Peyer's patch (tissue), 4 donors: ENCODE data around the gene BAIAP2L2. TPM values are rescaled to one million over a fixed set of nuclear protein-coding genes. Genes with fewer than 3 reads are reported as not detected.

Experiments used
- DNase-seq, 3 donors: peaks; one replicate each; pipeline ENCODE4 v3.0.0-alpha.2; 2017 to 2019
- H3K27ac ChIP-seq, 4 donors: fragments of 200-600 bp; sonication (generic); one replicate each; pipeline ENCODE4 v1.5.1; 2016 to 2019
- H3K27me3 ChIP-seq, 2 donors: fragments of 200-600 bp; sonication (generic); one replicate each; pipeline ENCODE4 v1.5.1; 2019
- H3K36me3 ChIP-seq, 3 donors: fragments of 200-600 bp; sonication (generic); one replicate each; pipeline ENCODE4 v1.5.1; 2016 to 2019
- H3K4me1 ChIP-seq, 4 donors: fragments of 200-600 bp; sonication (generic); one replicate each; pipeline ENCODE4 v1.5.1; 2016 to 2019
- H3K4me3 ChIP-seq, 4 donors: fragments of 200-600 bp; sonication (generic); 1 replicate in 3 of 4; 2 replicates in 1 of 4; pipeline ENCODE4 v1.5.1; 2016 to 2019; ENCODE audit warnings: mild to moderate bottlenecking in 1 of 4
- H3K9me3 ChIP-seq, 4 donors: fragments of 200-600 bp; sonication (generic); one replicate each; pipeline ENCODE4 v1.5.1; 2016 to 2019; ENCODE audit warnings: mild to moderate bottlenecking in 1 of 4
- POLR2A ChIP-seq, 2 donors: fragments of 450-650 bp; IDR thresholded peaks; one replicate each; pipeline ENCODE4 v1.5.1; 2017; ENCODE audit warnings: antibody characterized with exemption in 2 of 2, mild to moderate bottlenecking in 2 of 2, moderate library complexity in 2 of 2
- total RNA-seq, 4 donors: library from RNA; depleted of rRNA; stranded (reverse); fragments of >200 nt; gene quantifications; one replicate each; pipeline ENCODE4 v1.1.0, GENCODE V29; 2016
- TF ChIP-seq, protein P1 (sequence below), 6 experiments: fragments of 450-650 bp in 4 of 6; fragments of 200-600 bp in 2 of 6; sonication (generic) in 1 of 6; IDR thresholded peaks; one replicate each; pipeline ENCODE4 v1.5.1; 2017 to 2019; ENCODE audit warnings: antibody characterized with exemption in 6 of 6, mild to moderate bottlenecking in 3 of 6, moderate library complexity in 1 of 6

Gene BAIAP2L2
- total RNA-seq, 4 donors from 2014 or later = 83.3 to 421 (median 306) TPM

GRCh38 chr22:38051900-38052862, 58.3 kb downstream of the BAIAP2L2 start:
- no peaks in the 10 kb centered on the region for H3K27me3 ChIP-seq
- TF ChIP-seq, protein P1, sequence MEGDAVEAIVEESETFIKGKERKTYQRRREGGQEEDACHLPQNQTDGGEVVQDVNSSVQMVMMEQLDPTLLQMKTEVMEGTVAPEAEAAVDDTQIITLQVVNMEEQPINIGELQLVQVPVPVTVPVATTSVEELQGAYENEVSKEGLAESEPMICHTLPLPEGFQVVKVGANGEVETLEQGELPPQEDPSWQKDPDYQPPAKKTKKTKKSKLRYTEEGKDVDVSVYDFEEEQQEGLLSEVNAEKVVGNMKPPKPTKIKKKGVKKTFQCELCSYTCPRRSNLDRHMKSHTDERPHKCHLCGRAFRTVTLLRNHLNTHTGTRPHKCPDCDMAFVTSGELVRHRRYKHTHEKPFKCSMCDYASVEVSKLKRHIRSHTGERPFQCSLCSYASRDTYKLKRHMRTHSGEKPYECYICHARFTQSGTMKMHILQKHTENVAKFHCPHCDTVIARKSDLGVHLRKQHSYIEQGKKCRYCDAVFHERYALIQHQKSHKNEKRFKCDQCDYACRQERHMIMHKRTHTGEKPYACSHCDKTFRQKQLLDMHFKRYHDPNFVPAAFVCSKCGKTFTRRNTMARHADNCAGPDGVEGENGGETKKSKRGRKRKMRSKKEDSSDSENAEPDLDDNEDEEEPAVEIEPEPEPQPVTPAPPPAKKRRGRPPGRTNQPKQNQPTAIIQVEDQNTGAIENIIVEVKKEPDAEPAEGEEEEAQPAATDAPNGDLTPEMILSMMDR (IDR thresholded peaks at IDR 0.05) = peak; percentile 89 to 95 (median 92)
- TF ChIP-seq POLR2A (IDR thresholded peaks at IDR 0.05) = no peak
- H3K4me1 ChIP-seq = no peaks in the 10 kb centered on the region
- H3K9me3 ChIP-seq = no peaks in the 10 kb centered on the region
- H3K27ac ChIP-seq = no peak overlapping the region
- H3K36me3 ChIP-seq = no peaks in the 10 kb centered on the region
- no peak overlapping the region for H3K4me3 ChIP-seq
- DNase-seq = peak; percentile 80 to 91 (median 83)

GRCh38 chr22:38051261-38051660, 59.2 kb downstream of the BAIAP2L2 start:
- Histone ChIP-seq H3K27ac (no peak overlapping the region), H3K9me3 (no peaks in the 10 kb centered on the region), H3K36me3 (no peaks in the 10 kb centered on the region), H3K4me3 (no peak overlapping the region), H3K4me1 (no peaks in the 10 kb centered on the region), H3K27me3 (no peaks in the 10 kb centered on the region)
- TF ChIP-seq, protein P1 (IDR thresholded peaks at IDR 0.05) = no peak
- TF ChIP-seq POLR2A (IDR thresholded peaks at IDR 0.05) = no peak
- DNase-seq = no peak

DNA sequence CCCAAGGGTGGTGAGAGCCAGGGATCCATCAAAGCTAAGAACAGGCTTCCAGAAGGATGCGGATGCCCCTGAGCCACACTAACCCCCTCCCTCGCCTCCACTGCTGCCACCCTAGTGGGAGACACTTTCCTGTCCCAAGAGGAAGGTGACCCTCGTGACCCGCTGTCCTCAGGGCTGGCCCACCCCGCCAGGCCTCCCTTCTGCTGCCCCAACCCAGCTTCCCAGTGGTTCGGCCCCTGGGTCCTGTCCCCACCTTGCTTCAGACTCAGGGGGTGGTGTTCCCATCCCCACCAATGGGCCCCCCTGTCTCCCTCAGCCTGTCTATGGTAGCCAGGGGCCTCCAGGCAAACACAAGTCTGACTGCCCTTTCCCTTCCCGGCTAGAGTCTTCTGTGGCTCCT, 59.8 kb downstream of the BAIAP2L2 start:
- Histone ChIP-seq H3K4me3 (no peak overlapping the region), H3K27me3 (no peaks in the 10 kb centered on the region), H3K4me1 (no peaks in the 10 kb centered on the region), H3K36me3 (no peaks in the 10 kb centered on the region), H3K27ac (no peak overlapping the region), H3K9me3 (no peaks in the 10 kb centered on the region)
- no peak for DNase-seq
- TF ChIP-seq, protein P1 (IDR thresholded peaks at IDR 0.05) = no peak
- TF ChIP-seq POLR2A (IDR thresholded peaks at IDR 0.05) = no peak

GRCh38 chr22:38049812-38050619, 60.5 kb downstream of the BAIAP2L2 start:
- H3K27ac ChIP-seq = no peak overlapping the region
- TF ChIP-seq, protein P1 (IDR thresholded peaks at IDR 0.05) = no peak
- TF ChIP-seq POLR2A (IDR thresholded peaks at IDR 0.05) = no peak
- no peak for DNase-seq
- no peaks in the 10 kb centered on the region for H3K9me3 ChIP-seq
- no peak overlapping the region for H3K4me3 ChIP-seq
- H3K4me1 ChIP-seq = no peaks in the 10 kb centered on the region
- H3K36me3 ChIP-seq = no peaks in the 10 kb centered on the region
- no peaks in the 10 kb centered on the region for H3K27me3 ChIP-seq

DNA sequence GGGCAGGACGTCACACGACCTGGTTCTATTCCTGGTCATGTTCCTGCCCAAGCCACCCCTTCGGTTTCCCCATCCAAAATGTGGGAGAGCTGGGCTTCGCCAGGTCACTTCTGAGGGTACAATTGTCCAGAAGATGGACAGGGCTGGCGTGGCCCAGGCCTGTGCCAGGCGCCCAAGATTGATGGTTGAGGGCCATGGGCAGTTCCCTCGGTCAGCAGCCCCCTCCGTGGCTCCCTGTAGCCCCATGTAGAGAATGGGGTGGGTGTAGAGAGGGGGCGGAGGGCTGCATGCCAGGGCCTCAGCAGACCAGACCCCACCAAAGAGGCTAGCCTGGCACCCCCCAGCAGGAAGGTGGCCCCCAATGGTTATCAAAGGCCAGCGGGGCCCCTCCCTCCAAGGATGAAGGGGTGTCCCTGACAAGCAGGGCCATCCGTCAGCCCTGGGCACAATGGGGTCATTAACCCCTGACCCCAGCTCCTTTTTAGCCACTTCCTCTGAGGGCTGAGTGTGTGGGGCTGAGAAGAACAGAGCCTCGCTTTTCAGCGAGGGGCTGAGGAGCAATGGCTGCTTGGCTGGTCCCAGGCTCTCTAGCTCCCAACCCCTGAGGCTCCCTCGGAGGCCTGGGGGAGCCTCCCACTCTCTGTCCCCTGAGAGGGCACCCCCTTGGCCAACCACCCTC, 64.3 kb downstream of the BAIAP2L2 start:
- H3K9me3 ChIP-seq = no peaks in the 10 kb centered on the region

More for the DNA sequence above, 64.3 kb downstream of the BAIAP2L2 start:
- H3K27ac ChIP-seq = no peak overlapping the region
- H3K4me3 ChIP-seq = no peak overlapping the region
- no peak for DNase-seq
- no peaks in the 10 kb centered on the region for H3K4me1 ChIP-seq
- H3K36me3 ChIP-seq = no peaks in the 10 kb centered on the region
- TF ChIP-seq, protein P1 (IDR thresholded peaks at IDR 0.05) = no peak
- no peak for TF ChIP-seq POLR2A (IDR thresholded peaks at IDR 0.05)
- H3K27me3 ChIP-seq = no peaks in the 10 kb centered on the region
